Lung (tissue), 12 donors: ENCODE measurements around the gene KLHL8. TPM values are rescaled to one million over a fixed set of nuclear protein-coding genes. Genes with fewer than 3 reads are reported as not detected.

Experiments
- ATAC-seq: fragments of 200-7000 bp; cut with Tn5 transposase; one replicate; pipeline ENCODE4 v1.9.1; 2020; ENCODE audit warnings: moderate number of reproducible peaks; ENCODE audit not compliant: insufficient read depth, low FRiP score
- DNase-seq, 3 donors: peaks; one replicate each; pipeline ENCODE4 v3.0.0-alpha.2; 2013 to 2017
- H3K27ac ChIP-seq, 2 donors: one replicate each; pipeline ENCODE4 v1.5.1; 2013; ENCODE audit warnings: mild to moderate bottlenecking in 2 of 2, moderate library complexity in 2 of 2, control low read depth in 1 of 2, inconsistent platforms in 1 of 2, low read depth in 1 of 2, low read length in 1 of 2
- H3K27me3 ChIP-seq, 3 donors: one replicate each; pipeline ENCODE4 v1.5.1; 2013; ENCODE audit warnings: low read length in 2 of 3; ENCODE audit not compliant: control insufficient read depth in 3 of 3, insufficient read depth in 3 of 3
- H3K36me3 ChIP-seq, 4 donors: one replicate each; pipeline ENCODE4 v1.5.1; 2013; ENCODE audit warnings: low read length in 4 of 4, mild to moderate bottlenecking in 1 of 4, moderate library complexity in 1 of 4; ENCODE audit not compliant: control insufficient read depth in 4 of 4, insufficient read depth in 4 of 4
- H3K4me1 ChIP-seq, 5 donors: one replicate each; pipeline ENCODE4 v1.5.1; 2013; ENCODE audit warnings: low read length in 5 of 5, mild to moderate bottlenecking in 2 of 5, moderate library complexity in 1 of 5; ENCODE audit not compliant: control insufficient read depth in 5 of 5, insufficient read depth in 5 of 5
- H3K4me3 ChIP-seq: one replicate; pipeline ENCODE4 v1.5.1; 2013; ENCODE audit warnings: mild to moderate bottlenecking, control low read depth, moderate library complexity
- H3K9ac ChIP-seq, 2 donors: one replicate each; pipeline ENCODE4 v1.5.1; 2013; ENCODE audit warnings: low read length in 2 of 2, control low read depth in 1 of 2; ENCODE audit not compliant: insufficient read depth in 1 of 2
- H3K9me3 ChIP-seq, 4 donors: one replicate each; pipeline ENCODE4 v1.5.1; 2013; ENCODE audit warnings: low read length in 3 of 4, mild to moderate bottlenecking in 1 of 4, moderate library complexity in 1 of 4; ENCODE audit not compliant: control insufficient read depth in 4 of 4, insufficient read depth in 3 of 4
- CTCF ChIP-seq: IDR thresholded peaks from 2 replicates; pipeline ENCODE4 v1.5.1; 2012; ENCODE audit warnings: mild to moderate bottlenecking; ENCODE audit errors: control extremely low read depth, extremely low read depth
- WGBS, 2 donors: extraction: QIAGEN DNeasy Blood & Tissue Kit; methylation state at CpG; one replicate each; pipeline ENCODE4 v1.1.7; 2013; 5-methylcytosine and 5-hydroxymethylcytosine counted together
- polyA plus RNA-seq, 2 donors: library from polyadenylated mRNA; stranded (reverse); fragments of 200-250 nt; gene quantifications; one replicate each; pipeline ENCODE4 v1.2.1, GENCODE V29; 2013
- total RNA-seq, 2 donors: library from RNA; depleted of rRNA in 1 of 2; stranded (reverse); fragments of >200 nt in 1 of 2; gene quantifications; one replicate each; pipeline ENCODE4 v1.2.1, GENCODE V29; 2014 to 2021
- donor health status: control.
- donor health status: control.
- donor health status: Bipolar disorder and iron deficiency.
- donor health status: healthy.
- donor health status: DM: yes; HTN: yes; CAD: no.

The KLHL8 gene
- total and polyA plus RNA-seq, 4 donors: 3.3 to 23.1 (median 9.9) TPM

DNA sequence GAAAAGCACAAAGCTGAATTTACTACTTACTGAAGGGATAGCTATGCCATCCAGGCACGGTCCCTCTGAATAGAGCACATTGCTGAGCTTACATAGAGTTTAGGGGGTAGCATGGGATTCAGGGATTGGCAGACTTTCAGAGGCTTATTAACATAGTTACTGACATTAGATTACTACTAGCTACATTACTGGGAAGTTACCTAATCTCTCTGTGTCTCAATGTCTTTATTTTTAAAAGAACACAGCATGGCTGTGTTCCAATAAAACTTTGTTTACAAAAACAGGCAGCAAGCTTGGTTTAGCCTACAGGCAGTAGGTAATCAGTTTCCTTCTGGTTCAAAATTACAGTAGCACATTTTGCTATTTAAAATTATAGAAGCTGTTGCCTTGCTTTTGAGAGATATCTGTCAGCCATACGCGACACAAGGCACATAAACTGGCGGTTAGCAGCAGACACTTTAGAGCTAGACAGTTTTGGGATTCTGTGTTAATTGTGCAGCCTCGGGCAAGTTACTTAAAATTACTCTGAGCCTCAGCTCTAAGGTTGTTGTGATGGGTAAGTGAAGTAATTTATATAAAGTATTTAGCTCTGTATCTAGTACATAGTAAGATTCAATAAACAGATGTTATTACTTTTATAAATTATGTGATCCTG lies 6.9 kb downstream of the KLHL8 start:
- Histone ChIP-seq H3K27me3 (no peaks in the 10 kb centered on the region), H3K4me1 (peaks cover 0 to 6% (median 3%) of the 10 kb centered on the region in 5 donors), H3K27ac (no peak overlapping the region), H3K36me3 (no peaks in the 10 kb centered on the region), H3K9me3 (no peaks in the 10 kb centered on the region), H3K4me3 (no peak overlapping the region), H3K9ac (no peak overlapping the region)
- peak in 2 of 3 donors; percentile 82 to 83 for DNase-seq
- no peak for ATAC-seq
- TF ChIP-seq CTCF: no peak
- 71 to 81% methylated on average over 5 of the region's 5 CpGs for WGBS, 2 donors

GRCh38 chr4:87211249-87211952 lies 9.0 kb downstream of the KLHL8 start:
- no peak overlapping the region for H3K4me3 ChIP-seq
- no peaks in the 10 kb centered on the region for H3K27me3 ChIP-seq
- peaks cover 0 to 4% (median 2%) of the 10 kb centered on the region in 4 donors for H3K36me3 ChIP-seq
- ATAC-seq (no peak), DNase-seq (no peak)
- peaks cover 0 to 2% (median 0%) of the 10 kb centered on the region in 4 donors for H3K9me3 ChIP-seq
- peaks cover 0 to 6% (median 4%) of the 10 kb centered on the region in 5 donors for H3K4me1 ChIP-seq
- 81 to 89% methylated on average over 5 of the region's 5 CpGs for WGBS, 2 donors
- no peak for TF ChIP-seq CTCF
- H3K9ac ChIP-seq: no peak overlapping the region
- no peak overlapping the region for H3K27ac ChIP-seq

- ATAC-seq (peak; percentile 59), DNase-seq (peak in 1 of 3 donors; percentile 14)
- peaks cover 0 to 4% (median 2%) of the 10 kb centered on the region in 4 donors for H3K36me3 ChIP-seq
- no peak overlapping the region for H3K27ac ChIP-seq
- peaks cover 0 to 6% (median 4%) of the 10 kb centered on the region in 5 donors for H3K4me1 ChIP-seq
- H3K27me3 ChIP-seq: no peaks in the 10 kb centered on the region
- no peak overlapping the region for H3K4me3 ChIP-seq
- 21 to 45% methylated on average over 6 of the region's 6 CpGs for WGBS, 2 donors
- H3K9me3 ChIP-seq: peaks cover 0 to 2% (median 0%) of the 10 kb centered on the region in 4 donors
- no peak for TF ChIP-seq CTCF
- no peak overlapping the region for H3K9ac ChIP-seq
Observed at GRCh38 chr4:87209696-87210095, 10.7 kb downstream of the KLHL8 start.
